Endothelial cell of umbilical vein (primary cell): Measurements from ENCODE around the gene POLE2. TPM values are rescaled to one million over a fixed set of nuclear protein-coding genes. Genes with fewer than 3 reads are reported as not detected.
A peak's percentile ranks its signal among the peaks of the same experiment; 100 is the strongest.
"Not testable (repeated sequence)": the region's sequence is repeated elsewhere in the genome, so short reads cannot be mapped to it uniquely, and the experiment has no call there.

Experiments
- BruUV-seq: library from RNA; stranded (reverse); fragments of 400-500 nt; replicated peaks from 2 replicates; lab custom pipeline; 2021; lab: Mats Ljungman, UMichigan
- CTCF ChIA-PET: fragments of 300-600, 350-600 bp; sonication (Branson Sonifier 250); formaldehyde crosslinking; loops from one replicate; lab custom pipeline; 2021; ENCODE audit warnings: antibody characterized with exemption, inconsistent platforms; lab: Charles Lee
- POLR2A ChIA-PET: fragments of 300-600, 350-600 bp; sonication (Branson Sonifier 250); formaldehyde crosslinking; loops from one replicate; lab custom pipeline; 2021; ENCODE audit warnings: antibody characterized with exemption, inconsistent platforms; lab: Charles Lee
- DNase-seq: peaks from one replicate; pipeline ENCODE4 v3.0.0-alpha.2; 2011; ENCODE audit warnings: low read depth, low spot score
- FAIRE-seq: peaks from 2 replicates; lab custom pipeline; 2011; peaks lifted over from hg19 to GRCh38; lab: Jason Lieb, UNC
- H2AFZ ChIP-seq: 2 replicates; pipeline ENCODE4 v1.6.0; 2012; ENCODE audit warnings: low read depth, low read length, control low read depth, inconsistent platforms
- H3K27ac ChIP-seq: 2 replicates; pipeline ENCODE4 v1.5.1; 2011; ENCODE audit warnings: low read depth, mild to moderate bottlenecking, control low read depth, low read length, moderate library complexity; ENCODE audit not compliant: insufficient read depth
- H3K27me3 ChIP-seq, 2 experiments: 2 replicates each; pipeline versions ENCODE4 v1.6.0 to v1.6.1; 2011; ENCODE audit warnings: low read length in 2 of 2, mixed read lengths in 1 of 2; ENCODE audit not compliant: control insufficient read depth in 2 of 2, insufficient read depth in 2 of 2
- H3K36me3 ChIP-seq, 2 experiments: 2 replicates in 1 of 2; 3 replicates in 1 of 2; pipeline ENCODE4 v1.5.1; 2011; ENCODE audit warnings: low read length in 2 of 2, mild to moderate bottlenecking in 1 of 2, moderate library complexity in 1 of 2; ENCODE audit not compliant: control insufficient read depth in 2 of 2, insufficient read depth in 2 of 2; ENCODE audit errors: extremely low read depth in 1 of 2
- H3K4me1 ChIP-seq: 3 replicates; pipeline ENCODE4 v1.5.1; 2011; ENCODE audit warnings: mild to moderate bottlenecking, low read length; ENCODE audit not compliant: control insufficient read depth, insufficient read depth; ENCODE audit errors: extremely low read depth
- H3K4me2 ChIP-seq: 2 replicates; pipeline ENCODE4 v1.6.1; 2011; ENCODE audit warnings: low read length, control low read depth, mixed read lengths; ENCODE audit not compliant: insufficient read depth
- H3K4me3 ChIP-seq, 3 experiments: fragments of 200-600 bp in 1 of 3; sonication (generic), shearing (Covaris generic) in 1 of 3; replicated peaks in 1 of 3; 2 replicates each; pipeline ENCODE4 v1.5.1; 2011 to 2016; ENCODE audit warnings: control low read depth in 3 of 3, low read length in 3 of 3, mild to moderate bottlenecking in 2 of 3, inconsistent platforms in 1 of 3, low read depth in 1 of 3, moderate library complexity in 1 of 3; ENCODE audit not compliant: insufficient read depth in 1 of 3
- H3K79me2 ChIP-seq: 2 replicates; pipeline ENCODE4 v1.6.0; 2012; ENCODE audit warnings: low read length, inconsistent platforms; ENCODE audit not compliant: control insufficient read depth, insufficient read depth
- H3K9ac ChIP-seq: replicated peaks from 2 replicates; pipeline ENCODE3; 2011; ENCODE audit warnings: low read length, control low read depth; ENCODE audit not compliant: insufficient read depth; ENCODE audit errors: extremely low read depth
- H3K9me1 ChIP-seq: replicated peaks from 3 replicates; pipeline ENCODE4 v1.6.0; 2011; ENCODE audit warnings: mild to moderate bottlenecking, low read length; ENCODE audit not compliant: control insufficient read depth, insufficient read depth; ENCODE audit errors: extremely low read depth
- H3K9me3 ChIP-seq: replicated peaks from 2 replicates; pipeline ENCODE4 v1.5.1; 2012; ENCODE audit warnings: low read length, inconsistent platforms; ENCODE audit not compliant: control insufficient read depth, insufficient read depth
- H4K20me1 ChIP-seq: replicated peaks from 2 replicates; pipeline ENCODE3; 2011; ENCODE audit warnings: mild to moderate bottlenecking, low read length; ENCODE audit not compliant: control insufficient read depth, insufficient read depth; ENCODE audit errors: extremely low read depth
- EZH2 ChIP-seq: IDR thresholded peaks from 2 replicates; pipeline ENCODE4 v1.6.1; 2012; ENCODE audit warnings: borderline replicate concordance, low read depth, mild to moderate bottlenecking, moderate library complexity, low read length, inconsistent platforms; ENCODE audit not compliant: severe bottlenecking
- FOS ChIP-seq: IDR thresholded peaks from 2 replicates; pipeline ENCODE4 v1.6.1; 2011; ENCODE audit warnings: mild to moderate bottlenecking, low read length, moderate library complexity, borderline replicate concordance; ENCODE audit not compliant: insufficient read depth
- GATA2 ChIP-seq: IDR thresholded peaks from 2 replicates; pipeline ENCODE4 v1.7.0; 2011; ENCODE audit warnings: low read depth, mild to moderate bottlenecking, moderate library complexity, mixed read lengths, low read length; ENCODE audit not compliant: insufficient read length, insufficient read depth
- JUN ChIP-seq: IDR thresholded peaks from 2 replicates; pipeline ENCODE4 v1.6.1; 2011; ENCODE audit warnings: borderline replicate concordance, low read depth; ENCODE audit not compliant: insufficient read length, insufficient read depth
- MYC ChIP-seq: IDR thresholded peaks from one replicate; pipeline ENCODE4 v1.6.1; 2011; ENCODE audit warnings: mild to moderate bottlenecking, low read depth, low read length
- POLR2A ChIP-seq: IDR thresholded peaks from 2 replicates; pipeline ENCODE4 v1.6.1; 2012; ENCODE audit warnings: low read depth, mild to moderate bottlenecking, control low read depth, low read length
- POLR2AphosphoS5 ChIP-seq: IDR thresholded peaks from 2 replicates; pipeline ENCODE4 v1.6.1; 2012; ENCODE audit warnings: low read depth, mild to moderate bottlenecking, control low read depth, low read length, moderate library complexity; ENCODE audit not compliant: insufficient read depth
- dilution Hi-C: fragments of 300-500 bp; cut with MboI; formaldehyde crosslinking; loops from one replicate; pipeline ENCODE4 v1.15.0; 2019; ENCODE audit warnings: low sequenced_read_pairs; ENCODE audit not compliant: extremely low pct_ligation_motif_present
- intact Hi-C: fragments of 100-400 bp; cut with micrococcal nuclease; formaldehyde crosslinking; loops from one replicate; pipeline ENCODE4 v1.10.0; 2022
- polyA plus RNA-seq, 4 experiments: library from polyadenylated mRNA; depleted of rRNA in 3 of 4; stranded (reverse) in 3 of 4; unstranded in 1 of 4; fragments of >200 nt; gene quantifications; 2 replicates each; pipeline versions ENCODE4 v1.2.1 to v1.2.3, GENCODE V29; 2011 to 2012; ENCODE audit warnings: missing spikeins in 1 of 4
- total RNA-seq: library from RNA; stranded (reverse); gene quantifications from 2 replicates; pipeline ENCODE4 v1.2.3, GENCODE V29; 2021
- TF ChIP-seq, protein P1 (sequence below), 2 donors: IDR thresholded peaks; 1 replicate in 1 of 2; 2 replicates in 1 of 2; pipeline ENCODE4 v1.5.1; 2011; ENCODE audit warnings: low read length in 2 of 2, mild to moderate bottlenecking in 2 of 2, moderate library complexity in 2 of 2, control low read depth in 1 of 2, inconsistent platforms in 1 of 2, low read depth in 1 of 2; ENCODE audit not compliant: insufficient read depth in 1 of 2; ENCODE audit errors: extremely low read depth in 1 of 2
- TF ChIP-seq, protein P2 (sequence below): IDR thresholded peaks from 2 replicates; pipeline ENCODE4 v1.6.1; 2011; ENCODE audit not compliant: insufficient read depth, insufficient read length

POLE2 gene
- total and polyA plus RNA-seq, 2 donors (not counting 3 experiments of a cell fraction or from before 2014, with no cell fraction given) = 12.5 to 16.4 TPM

DNA sequence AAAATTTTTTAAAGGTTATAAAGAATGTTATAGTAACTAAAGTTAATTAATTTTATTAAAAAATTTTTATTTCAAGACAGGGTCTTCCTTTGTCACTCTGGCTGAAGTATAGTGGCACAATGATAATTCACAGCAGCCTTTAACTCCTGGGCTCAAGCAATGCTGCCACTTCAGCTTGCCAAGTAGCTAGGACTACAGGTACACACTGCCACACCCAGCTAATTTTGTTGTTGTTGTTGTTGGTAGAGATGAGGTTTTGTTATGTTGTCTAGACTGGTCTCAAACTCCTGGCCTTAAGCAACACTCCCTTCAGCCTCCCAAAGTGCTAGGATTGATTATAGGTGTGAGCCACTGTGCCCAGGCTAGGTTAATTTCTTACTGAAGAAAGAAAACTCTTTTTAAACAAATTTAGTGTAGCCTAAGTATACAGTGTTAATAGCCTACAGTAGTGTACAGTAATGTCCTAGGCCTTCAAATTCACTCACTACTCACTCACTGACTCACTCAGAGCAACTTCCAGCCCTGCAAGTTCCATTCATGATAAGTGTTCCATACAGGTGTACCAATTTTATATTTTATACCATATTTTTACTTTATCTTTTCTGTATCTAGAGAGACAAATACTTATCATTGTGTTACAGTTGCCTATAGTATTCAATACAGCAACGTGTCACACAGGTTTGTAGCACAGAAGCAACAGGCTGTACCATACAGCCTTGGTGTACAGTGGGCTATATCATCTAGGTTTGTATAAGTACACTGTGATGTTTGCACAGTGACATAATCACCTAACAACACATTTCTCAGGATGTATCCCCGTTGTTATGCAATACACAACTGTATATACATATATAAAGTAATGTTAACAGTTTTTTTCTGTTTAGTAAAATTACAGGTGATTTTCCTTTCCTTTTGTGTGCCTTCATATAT is 28.2 kb downstream of the POLE2 start:
- ChIA-PET CTCF (interaction anchor here (0.9 to 1.0 kb wide), 2 partner anchors 9 to 10 kb away, joined by 3 to 4 read pairs; no protein-coding TSS in a partner anchor), POLR2A (no interaction called here)
- Histone ChIP-seq H3K4me2 (no peak overlapping the region), H3K9me3 (no peaks in the 10 kb centered on the region), H3K9me1 (no peaks in the 10 kb centered on the region), H2AFZ (no peak overlapping the region), H4K20me1 (no peaks in the 10 kb centered on the region), H3K79me2 (no peaks in the 10 kb centered on the region), H3K36me3 (no peaks in the 10 kb centered on the region), H3K4me3 (no peak overlapping the region), H3K27me3 (no peaks in the 10 kb centered on the region), H3K27ac (no peak overlapping the region), H3K4me1 (no peaks in the 10 kb centered on the region), H3K9ac (no peak overlapping the region)
- BruUV-seq = no TSS peak
- dilution Hi-C loops (no loop called here), intact Hi-C loops (no loop called here)
- no peak for TF ChIP-seq GATA2
- no peak for TF ChIP-seq FOS
- no peak for TF ChIP-seq MYC
- no peak for TF ChIP-seq EZH2
- no peak for TF ChIP-seq POLR2AphosphoS5
- no peak for TF ChIP-seq POLR2A
- TF ChIP-seq JUN = no peak
- TF ChIP-seq, protein P1, sequence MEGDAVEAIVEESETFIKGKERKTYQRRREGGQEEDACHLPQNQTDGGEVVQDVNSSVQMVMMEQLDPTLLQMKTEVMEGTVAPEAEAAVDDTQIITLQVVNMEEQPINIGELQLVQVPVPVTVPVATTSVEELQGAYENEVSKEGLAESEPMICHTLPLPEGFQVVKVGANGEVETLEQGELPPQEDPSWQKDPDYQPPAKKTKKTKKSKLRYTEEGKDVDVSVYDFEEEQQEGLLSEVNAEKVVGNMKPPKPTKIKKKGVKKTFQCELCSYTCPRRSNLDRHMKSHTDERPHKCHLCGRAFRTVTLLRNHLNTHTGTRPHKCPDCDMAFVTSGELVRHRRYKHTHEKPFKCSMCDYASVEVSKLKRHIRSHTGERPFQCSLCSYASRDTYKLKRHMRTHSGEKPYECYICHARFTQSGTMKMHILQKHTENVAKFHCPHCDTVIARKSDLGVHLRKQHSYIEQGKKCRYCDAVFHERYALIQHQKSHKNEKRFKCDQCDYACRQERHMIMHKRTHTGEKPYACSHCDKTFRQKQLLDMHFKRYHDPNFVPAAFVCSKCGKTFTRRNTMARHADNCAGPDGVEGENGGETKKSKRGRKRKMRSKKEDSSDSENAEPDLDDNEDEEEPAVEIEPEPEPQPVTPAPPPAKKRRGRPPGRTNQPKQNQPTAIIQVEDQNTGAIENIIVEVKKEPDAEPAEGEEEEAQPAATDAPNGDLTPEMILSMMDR (IDR thresholded peaks at IDR 0.05; ENCODE audit: extremely low read depth in 1 of 2, insufficient read depth in 1 of 2, low read depth in 1 of 2, low read length in 2 of 2) = no peak
- TF ChIP-seq, protein P2, sequence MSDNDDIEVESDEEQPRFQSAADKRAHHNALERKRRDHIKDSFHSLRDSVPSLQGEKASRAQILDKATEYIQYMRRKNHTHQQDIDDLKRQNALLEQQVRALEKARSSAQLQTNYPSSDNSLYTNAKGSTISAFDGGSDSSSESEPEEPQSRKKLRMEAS = no peak
- DNase-seq = no peak
- FAIRE-seq = peak; percentile 55

DNA sequence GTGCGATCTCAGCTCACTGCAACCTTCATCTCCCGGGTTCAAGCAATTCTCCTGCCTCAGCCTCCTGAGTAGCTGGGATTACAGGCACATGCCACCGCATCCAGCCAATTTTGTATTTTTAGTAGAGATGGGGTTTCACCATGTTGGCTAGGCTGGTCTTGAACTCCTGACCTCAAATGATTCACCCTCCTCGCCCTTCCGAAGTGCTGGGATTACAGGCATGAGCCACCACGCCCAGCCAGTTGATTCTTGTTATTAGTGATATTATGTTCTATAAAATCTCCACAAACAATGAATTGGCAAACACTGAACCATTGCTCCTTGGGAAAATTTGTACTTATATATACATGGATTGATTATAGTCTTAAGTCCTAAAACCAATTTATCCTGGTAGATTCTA is 30.5 kb downstream of the POLE2 start:
- BruUV-seq, FAIRE-seq, H3K4me1 ChIP-seq, H3K9me3 ChIP-seq, H3K27ac ChIP-seq, intact Hi-C loops, POLR2A ChIA-PET, H3K79me2 ChIP-seq, H3K4me2 ChIP-seq, H3K4me3 ChIP-seq, dilution Hi-C loops, H3K9me1 ChIP-seq, H3K36me3 ChIP-seq, H3K9ac ChIP-seq, H4K20me1 ChIP-seq, DNase-seq, H3K27me3 ChIP-seq, H2AFZ ChIP-seq: not testable (repeated sequence)
- CTCF ChIA-PET = interaction anchor here (1.1 to 1.7 kb wide), 2 partner anchors 19 to 23 kb away, joined by 6 to 7 read pairs; no protein-coding TSS in a partner anchor
